HG03135 (cell line): ENCODE measurements around the gene HMG20B.

ENCODE experiments used
- ATAC-seq: cut with Tn5 transposase; IDR thresholded peaks from one replicate; pipeline ENCODE4 v1.9.1; 2021; ENCODE audit warnings: mild to moderate bottlenecking, moderate library complexity; ENCODE audit not compliant: unreplicated experiment

Gene HMG20B

DNA sequence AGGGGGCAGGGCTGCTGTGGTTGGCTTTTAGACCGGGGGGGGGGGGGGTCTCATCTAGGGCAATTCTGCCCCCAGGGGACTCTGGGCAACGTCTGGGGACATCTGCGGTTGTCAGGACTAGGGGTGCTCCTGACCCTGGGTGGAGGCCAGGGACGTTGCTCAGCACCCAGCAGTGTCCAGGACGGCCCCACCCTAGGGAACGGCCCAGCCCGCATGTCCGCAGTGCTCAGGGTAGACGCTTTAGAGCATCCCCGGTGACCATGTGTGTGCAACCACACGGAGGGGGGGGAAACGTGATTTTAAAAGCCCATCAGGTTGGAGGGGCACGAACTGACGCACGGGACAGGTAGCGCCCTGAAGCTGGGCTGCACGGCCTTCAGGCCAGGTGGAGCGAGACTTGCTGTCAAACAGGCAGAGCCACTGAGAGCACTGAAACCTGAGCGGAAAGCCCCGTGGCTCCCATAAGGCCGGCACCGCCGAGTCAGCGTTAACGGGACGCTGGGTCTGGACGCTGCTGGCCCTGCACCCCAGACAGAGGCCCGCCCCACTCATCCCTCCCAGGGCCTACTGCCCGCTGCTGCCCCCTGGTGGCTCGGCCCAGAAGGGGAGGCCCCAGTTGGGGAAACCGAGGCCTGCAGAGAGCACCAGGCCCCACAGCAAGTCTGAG, 45.5 kb downstream of the HMG20B start:
- ATAC-seq = no peak

DNA sequence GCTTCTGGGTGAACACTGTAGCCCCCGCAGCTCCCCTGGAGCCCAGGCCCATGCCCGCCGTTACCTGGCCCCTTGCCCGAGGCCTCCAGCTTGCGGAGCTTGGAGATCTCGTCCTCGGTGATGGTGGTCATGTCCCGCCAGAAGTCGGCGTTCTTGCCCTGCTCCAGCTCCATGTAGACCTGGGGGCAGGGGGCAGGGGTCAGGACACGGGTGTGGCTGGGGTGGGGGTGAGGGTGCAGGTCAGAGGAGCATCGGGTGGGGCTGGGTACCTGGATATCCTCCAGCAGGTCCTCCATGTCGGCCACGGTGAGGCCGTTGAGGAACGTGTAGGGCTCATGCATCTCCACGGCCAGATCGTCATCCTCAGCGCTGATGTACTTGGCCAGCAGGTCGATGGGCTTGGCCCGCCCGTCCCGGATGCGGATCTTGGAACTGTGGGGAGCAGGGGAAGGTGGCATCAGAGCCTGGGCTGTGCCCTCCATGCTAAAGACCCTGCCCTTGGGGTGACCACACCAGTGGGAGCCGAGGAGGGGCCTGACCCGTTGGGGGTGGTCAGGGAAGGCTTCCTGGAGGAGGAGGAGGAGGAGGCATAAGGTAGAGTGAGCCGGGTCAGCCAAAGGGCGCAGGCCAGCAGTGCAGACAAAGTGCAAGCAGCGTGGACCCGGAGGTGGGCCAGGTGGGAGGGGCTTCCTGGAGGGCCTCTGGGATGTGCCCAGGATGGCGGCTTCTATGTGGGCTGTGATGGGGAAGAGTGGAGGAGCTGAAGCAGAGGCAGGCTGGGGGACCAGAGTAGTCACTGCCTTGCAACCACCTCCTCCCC, 46.3 kb downstream of the HMG20B start:
- no peak for ATAC-seq

DNA sequence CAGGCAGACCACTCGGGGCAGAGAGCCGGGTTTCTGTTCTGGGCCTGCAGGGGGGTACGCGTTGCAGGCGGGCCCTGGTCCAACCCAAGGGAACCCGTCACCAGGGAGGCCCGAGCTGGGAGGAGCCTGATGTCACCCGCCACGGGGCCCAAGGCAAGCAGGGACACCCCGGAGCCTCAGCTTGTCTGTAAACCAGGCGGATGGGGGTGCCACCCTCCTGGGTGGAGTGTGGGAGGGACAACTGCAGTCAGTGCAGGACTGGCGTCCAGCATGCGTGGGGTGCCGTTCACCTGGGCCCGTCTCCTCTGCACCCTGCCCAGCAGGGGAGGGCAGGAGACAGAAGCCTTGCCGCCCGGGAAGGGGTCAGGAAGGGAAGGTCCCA, 46.9 kb downstream of the HMG20B start:
- ATAC-seq = no peak

GRCh38 chr19:3620145-3620816, 47.5 kb downstream of the HMG20B start:
- no peak for ATAC-seq

- no peak for ATAC-seq
Observed at GRCh38 chr19:3620817-3621547, 48.2 kb downstream of the HMG20B start.

DNA sequence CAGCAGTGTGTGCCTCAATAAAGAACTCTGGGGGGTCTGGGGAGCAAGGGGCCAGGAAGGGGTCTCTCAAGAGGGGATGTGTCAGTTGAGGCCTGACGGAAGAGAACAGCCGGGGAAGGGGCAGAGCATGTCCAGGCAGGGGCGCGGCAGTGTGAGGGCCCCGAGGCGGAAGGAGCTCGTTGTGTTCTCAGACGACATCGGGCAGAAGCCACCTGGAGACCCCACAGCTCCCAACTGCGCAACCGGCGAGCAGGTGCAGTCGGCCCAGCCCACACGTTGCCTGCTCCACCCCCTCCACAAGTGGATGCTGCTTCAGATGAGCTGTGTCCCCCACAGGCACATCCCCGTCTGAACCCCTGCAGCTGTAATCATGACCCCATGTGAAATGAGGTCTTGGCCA, 48.9 kb downstream of the HMG20B start:
- ATAC-seq = no peak

GRCh38 chr19:3622224-3622623, 49.5 kb downstream of the HMG20B start:
- ATAC-seq = no peak

- ATAC-seq = no peak
Observed at GRCh38 chr19:3623716-3624115, 51.0 kb downstream of the HMG20B start.

DNA sequence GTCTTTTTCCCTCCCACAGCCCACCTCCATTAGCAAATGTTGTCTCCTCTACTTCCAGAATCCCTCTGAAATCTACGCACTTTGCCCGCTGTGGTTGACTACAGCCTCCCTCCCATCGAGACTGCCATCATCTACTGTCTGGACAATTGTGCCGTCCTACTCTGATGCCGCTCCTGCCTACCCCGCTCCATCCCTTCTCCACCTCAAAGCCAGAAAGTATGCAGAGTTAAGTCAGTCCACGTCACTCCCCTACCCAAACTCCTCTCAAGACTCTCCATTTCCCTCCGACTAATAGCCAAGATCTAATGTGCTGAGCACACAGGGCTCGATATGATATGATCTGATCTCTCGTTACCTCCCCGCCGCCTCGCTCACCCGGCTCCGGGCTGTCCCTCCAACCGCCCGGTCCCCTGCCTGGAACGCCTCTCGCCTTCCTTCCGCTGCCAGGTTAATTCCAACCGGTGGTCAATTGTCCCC, 53.3 kb downstream of the HMG20B start:
- peak; percentile 8 for ATAC-seq

DNA sequence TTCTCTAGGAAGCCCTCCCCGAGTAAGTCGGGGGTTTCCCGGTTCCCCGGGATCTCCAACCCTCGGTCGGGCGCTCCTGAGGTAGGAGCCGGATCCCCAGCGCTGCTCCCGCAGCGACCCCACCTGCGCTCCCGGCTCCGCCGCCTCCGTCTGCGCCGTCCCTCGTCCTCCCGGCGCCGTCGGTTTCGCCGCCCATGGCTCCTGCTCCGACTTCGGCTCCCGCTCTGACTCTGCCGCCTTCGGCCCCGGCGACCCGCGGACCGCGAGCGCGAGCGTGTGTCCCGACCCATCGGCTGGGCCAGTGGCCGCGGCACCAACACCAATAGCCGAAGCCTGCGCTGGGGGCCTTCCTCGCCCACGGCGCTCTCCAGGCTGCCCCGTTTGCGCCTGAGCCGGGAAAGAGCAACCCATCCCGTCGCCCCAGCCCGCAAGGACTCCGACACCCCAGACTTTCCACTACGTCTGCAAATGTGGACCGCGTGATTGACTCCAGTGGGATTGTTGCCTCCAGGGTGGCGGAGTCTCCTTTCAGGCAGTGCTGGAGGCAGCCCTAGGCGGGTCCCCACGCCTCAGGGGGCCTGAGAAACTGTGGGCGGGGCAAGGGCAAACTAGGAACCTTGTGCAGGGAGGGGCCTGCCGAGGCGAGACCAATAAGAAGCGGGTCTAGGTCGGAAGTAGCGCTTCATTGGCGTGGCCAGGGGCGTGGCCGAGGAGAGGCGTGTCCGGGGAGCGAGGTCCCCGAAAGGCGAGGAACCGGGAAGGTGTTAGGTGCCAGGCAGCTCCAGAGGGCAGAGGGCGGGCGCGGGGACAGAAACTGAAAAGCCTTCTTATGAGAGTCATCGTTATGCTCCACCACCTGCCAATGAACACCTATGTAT, 54.0 kb downstream of the HMG20B start, which contains the start of gene CACTIN:
CACTIN (minus strand) TSS at position 318 of the 878 bp plus-strand sequence; CDS start at position 290, 28 bp downstream.
- ATAC-seq = peak; percentile 79

GRCh38 chr19:3627351-3627723, 54.6 kb downstream of the HMG20B start:
- no peak for ATAC-seq
